GM19455 (cell line): ENCODE data around the gene PPIE.
A peak's percentile ranks its signal among the peaks of the same experiment; 100 is the strongest.

ENCODE experiments used
- ATAC-seq: cut with Tn5 transposase; IDR thresholded peaks from one replicate; pipeline ENCODE4 v1.9.1; 2021; ENCODE audit not compliant: unreplicated experiment

The PPIE gene

GRCh38 chr1:39738622-39739366 is at the start of gene PPIE:
Gene PPIE, plus strand, starts transcription at chr1:39738882. Its CDS starts 19 bp downstream, at chr1:39738901.
- peak; percentile 86 for ATAC-seq

GRCh38 chr1:39689214-39689613 is 49.5 kb upstream of the PPIE start:
- no peak for ATAC-seq

GRCh38 chr1:39689635-39690034 is 49.0 kb upstream of the PPIE start:
- no peak for ATAC-seq

GRCh38 chr1:39690225-39690624 is 48.5 kb upstream of the PPIE start:
- no peak for ATAC-seq

- peak; percentile 10 for ATAC-seq
Observed at GRCh38 chr1:39690794-39691382, 47.8 kb upstream of the PPIE start.

GRCh38 chr1:39691383-39692151 is 47.1 kb upstream of the PPIE start, which contains the start of gene HPCAL4:
Gene HPCAL4, minus strand, starts transcription at chr1:39691433. Its CDS starts 6,830 bp downstream, at chr1:39684603.
- peak; percentile 93 for ATAC-seq

- ATAC-seq: no peak
Observed at GRCh38 chr1:39692152-39693074, 46.3 kb upstream of the PPIE start.

GRCh38 chr1:39694026-39694425 is 44.7 kb upstream of the PPIE start:
- no peak for ATAC-seq

GRCh38 chr1:39695016-39695415 is 43.7 kb upstream of the PPIE start:
- no peak for ATAC-seq

GRCh38 chr1:39696448-39696847 is 42.2 kb upstream of the PPIE start:
- ATAC-seq: no peak

- ATAC-seq: no peak
Observed at GRCh38 chr1:39698568-39698967, 40.1 kb upstream of the PPIE start.

GRCh38 chr1:39699419-39699818 is 39.3 kb upstream of the PPIE start:
- no peak for ATAC-seq

GRCh38 chr1:39700348-39700747 is 38.3 kb upstream of the PPIE start:
- ATAC-seq: no peak

GRCh38 chr1:39701049-39701439 is 37.6 kb upstream of the PPIE start:
- no peak for ATAC-seq

- ATAC-seq: no peak
Observed at GRCh38 chr1:39704757-39705156, 33.9 kb upstream of the PPIE start.

GRCh38 chr1:39707506-39707905 is 31.2 kb upstream of the PPIE start:
- ATAC-seq: no peak

- no peak for ATAC-seq
Observed at GRCh38 chr1:39711104-39711965, 27.3 kb upstream of the PPIE start.

- ATAC-seq: no peak
Observed at GRCh38 chr1:39711966-39712340, 26.7 kb upstream of the PPIE start.

GRCh38 chr1:39713557-39713956 is 25.1 kb upstream of the PPIE start:
- ATAC-seq: no peak

GRCh38 chr1:39717809-39718208 is 20.9 kb upstream of the PPIE start:
- ATAC-seq: no peak
